ENCODE results near the gene TMEM116.

GRCh38 chr12:111893287-111893686, 119.7 kb downstream of the TMEM116 start:
- TF ChIP-seq POLR2A (IDR thresholded peaks at IDR 0.05; ENCODE audit: low read depth, low read length) (no peak), POLR2AphosphoS5 (IDR thresholded peaks at IDR 0.05; ENCODE audit: low read depth, low read length) (no peak)
